Body of pancreas (tissue), 4 donors: ENCODE data around the gene KCNH1. TPM values are rescaled to one million over a fixed set of nuclear protein-coding genes. Genes with fewer than 3 reads are reported as not detected.

Experiments used
- ATAC-seq: fragments of 150-250 bp; one replicate; pipeline ENCODE4 v1.9.1; 2016
- DNase-seq, 4 donors: peaks; one replicate each; pipeline ENCODE4 v3.0.0-alpha.2; 2019
- H3K27ac ChIP-seq, 4 donors: fragments of 200-600 bp; sonication (generic); 1 replicate in 3 of 4; 2 replicates in 1 of 4; pipeline versions ENCODE4 v1.5.1 to v1.6.1; 2016 to 2019; ENCODE audit warnings: mild to moderate bottlenecking in 1 of 4, mixed read lengths in 1 of 4, moderate library complexity in 1 of 4
- H3K27me3 ChIP-seq, 2 donors: fragments of 200-600 bp; sonication (generic); one replicate each; pipeline ENCODE4 v1.6.0; 2016; ENCODE audit warnings: mild to moderate bottlenecking in 1 of 2
- H3K36me3 ChIP-seq, 2 donors: fragments of 200-600 bp; sonication (generic); replicated peaks in 1 of 2; 2 replicates each; pipeline ENCODE4 v1.5.1; 2016; ENCODE audit warnings: low read depth in 2 of 2; ENCODE audit not compliant: insufficient read depth in 1 of 2
- H3K4me1 ChIP-seq: fragments of 200-600 bp; sonication (generic); one replicate; pipeline ENCODE4 v1.6.0; 2016
- H3K4me3 ChIP-seq, 2 donors: fragments of 200-600 bp; sonication (generic); 1 replicate in 1 of 2; 2 replicates in 1 of 2; pipeline ENCODE4 v1.5.1; 2016 to 2019
- H3K9me3 ChIP-seq, 3 donors: fragments of 200-600 bp; sonication (generic); 1 replicate in 2 of 3; 2 replicates in 1 of 3; pipeline ENCODE4 v1.5.1; 2016
- POLR2A ChIP-seq, 3 donors: fragments of 450-650 bp; IDR thresholded peaks; one replicate each; pipeline ENCODE4 v1.6.1; 2016; ENCODE audit warnings: antibody characterized with exemption in 3 of 3, mild to moderate bottlenecking in 2 of 3
- WGBS, 2 donors: methylation state at CpG; one replicate each; pipeline ENCODE4 v1.1.5; 2017; 5-methylcytosine and 5-hydroxymethylcytosine counted together
- intact Hi-C: fragments of 100-400 bp; cut with DNase I; formaldehyde crosslinking; loops from one replicate; pipeline ENCODE4 v1.15.1; 2023
- total RNA-seq, 2 donors: library from RNA; depleted of rRNA; stranded (reverse); fragments of >200 nt; gene quantifications; one replicate each; pipeline ENCODE4 v1.1.0, GENCODE V29; 2016
- TF ChIP-seq, protein P1 (sequence below), 7 experiments: fragments of 450-650 bp in 4 of 7; fragments of 200-600 bp in 3 of 7; sonication (generic) in 3 of 7; IDR thresholded peaks; one replicate each; pipeline ENCODE4 v1.5.1; 2016 to 2019; ENCODE audit warnings: antibody characterized with exemption in 7 of 7

The KCNH1 gene
- total RNA-seq, 2 donors from 2014 or later, result 0.52 TPM; not detected in 1

DNA sequence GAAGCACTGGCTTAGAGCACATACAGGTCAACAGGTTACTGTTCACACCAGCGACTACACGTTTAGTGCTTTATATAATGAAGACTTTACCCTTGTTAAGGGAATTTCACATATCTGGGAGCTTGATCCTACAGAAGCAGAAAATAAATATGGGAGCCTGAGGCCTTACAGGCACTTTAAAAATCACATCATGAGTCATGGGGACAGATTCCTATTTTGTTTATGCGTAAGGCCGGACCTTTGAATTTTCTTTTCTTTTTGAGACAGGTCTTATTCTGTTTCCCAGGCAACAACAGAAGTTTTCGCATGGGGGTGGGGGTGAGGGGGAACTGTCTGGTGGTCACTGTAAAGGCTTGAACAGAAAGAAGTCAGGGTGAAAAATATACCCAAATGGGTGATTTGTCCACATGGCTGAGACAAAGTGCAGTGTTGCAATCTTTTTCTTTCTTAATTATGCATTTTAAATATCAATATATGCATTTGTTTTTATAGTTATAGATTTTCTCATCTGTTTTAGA, 276.7 kb downstream of the KCNH1 start:
- intact Hi-C loops, result no loop called here
- ATAC-seq (no peak), DNase-seq (no peak)
- WGBS, 2 donors, result 74 to 87% methylated on average over 5 of the region's 5 CpGs
- H3K4me3 ChIP-seq, result no peak overlapping the region
- no peaks in the 10 kb centered on the region for H3K36me3 ChIP-seq
- H3K27ac ChIP-seq, result no peak overlapping the region
- no peaks in the 10 kb centered on the region for H3K4me1 ChIP-seq
- no peaks in the 10 kb centered on the region for H3K9me3 ChIP-seq
- no peak for TF ChIP-seq POLR2A (IDR thresholded peaks at IDR 0.05)
- TF ChIP-seq, protein P1, sequence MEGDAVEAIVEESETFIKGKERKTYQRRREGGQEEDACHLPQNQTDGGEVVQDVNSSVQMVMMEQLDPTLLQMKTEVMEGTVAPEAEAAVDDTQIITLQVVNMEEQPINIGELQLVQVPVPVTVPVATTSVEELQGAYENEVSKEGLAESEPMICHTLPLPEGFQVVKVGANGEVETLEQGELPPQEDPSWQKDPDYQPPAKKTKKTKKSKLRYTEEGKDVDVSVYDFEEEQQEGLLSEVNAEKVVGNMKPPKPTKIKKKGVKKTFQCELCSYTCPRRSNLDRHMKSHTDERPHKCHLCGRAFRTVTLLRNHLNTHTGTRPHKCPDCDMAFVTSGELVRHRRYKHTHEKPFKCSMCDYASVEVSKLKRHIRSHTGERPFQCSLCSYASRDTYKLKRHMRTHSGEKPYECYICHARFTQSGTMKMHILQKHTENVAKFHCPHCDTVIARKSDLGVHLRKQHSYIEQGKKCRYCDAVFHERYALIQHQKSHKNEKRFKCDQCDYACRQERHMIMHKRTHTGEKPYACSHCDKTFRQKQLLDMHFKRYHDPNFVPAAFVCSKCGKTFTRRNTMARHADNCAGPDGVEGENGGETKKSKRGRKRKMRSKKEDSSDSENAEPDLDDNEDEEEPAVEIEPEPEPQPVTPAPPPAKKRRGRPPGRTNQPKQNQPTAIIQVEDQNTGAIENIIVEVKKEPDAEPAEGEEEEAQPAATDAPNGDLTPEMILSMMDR (IDR thresholded peaks at IDR 0.05), result no peak
- no peaks in the 10 kb centered on the region for H3K27me3 ChIP-seq

DNA sequence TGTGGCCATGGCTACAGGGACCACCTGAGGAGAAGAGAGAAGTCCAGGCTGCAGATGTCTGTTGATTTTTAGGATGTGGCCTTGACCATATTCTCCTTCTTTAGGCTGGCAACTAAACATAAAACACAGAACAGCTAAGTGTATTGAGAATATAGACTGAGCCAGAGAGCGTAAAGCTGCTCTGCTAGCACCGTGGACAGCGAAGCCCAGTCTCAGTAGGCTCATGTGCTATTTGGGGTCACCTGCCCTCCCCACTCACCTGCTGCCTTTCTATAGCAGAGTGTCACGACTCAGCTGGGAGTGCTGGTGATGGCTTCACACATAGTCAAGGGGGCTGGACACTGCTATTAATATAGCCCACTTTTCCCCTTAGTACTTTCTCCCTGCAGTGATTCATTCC, 278.5 kb downstream of the KCNH1 start:
- Histone ChIP-seq H3K9me3 (no peaks in the 10 kb centered on the region), H3K4me1 (no peaks in the 10 kb centered on the region), H3K4me3 (no peak overlapping the region), H3K27me3 (no peaks in the 10 kb centered on the region), H3K36me3 (no peaks in the 10 kb centered on the region), H3K27ac (no peak overlapping the region)
- intact Hi-C loops, result no loop called here
- ATAC-seq (no peak), DNase-seq (no peak)
- 31 to 33% methylated on average over 4 of the region's 4 CpGs for WGBS, 2 donors
- no peak for TF ChIP-seq POLR2A (IDR thresholded peaks at IDR 0.05)
- TF ChIP-seq, protein P1 (IDR thresholded peaks at IDR 0.05), result no peak

DNA sequence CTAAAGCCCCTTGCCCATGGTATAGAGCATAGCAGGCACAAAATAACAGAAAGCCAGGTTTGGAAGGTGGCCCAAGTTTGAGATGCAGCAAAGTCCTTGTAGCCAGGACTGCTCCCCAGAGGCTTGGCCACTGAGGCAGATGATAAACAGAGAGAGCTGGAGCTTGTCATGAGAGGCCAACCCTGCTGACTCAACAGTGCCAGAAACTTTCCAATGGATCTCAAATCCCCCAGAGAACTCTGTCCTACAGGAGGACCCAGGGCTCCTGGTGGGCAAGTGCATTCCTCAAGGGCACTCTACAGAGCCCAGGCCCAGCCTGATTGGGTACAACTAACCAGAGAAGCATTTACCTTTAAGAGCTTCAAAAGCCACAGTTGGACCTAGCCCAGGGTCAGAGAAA, 280.7 kb downstream of the KCNH1 start:
- Histone ChIP-seq H3K36me3 (no peaks in the 10 kb centered on the region), H3K27me3 (no peaks in the 10 kb centered on the region), H3K27ac (no peak overlapping the region), H3K4me3 (no peak overlapping the region), H3K9me3 (no peaks in the 10 kb centered on the region), H3K4me1 (no peaks in the 10 kb centered on the region)
- ATAC-seq, result no peak
- DNase-seq, result no peak
- TF ChIP-seq, protein P1 (IDR thresholded peaks at IDR 0.05), result no peak
- no peak for TF ChIP-seq POLR2A (IDR thresholded peaks at IDR 0.05)
- intact Hi-C loops, result no loop called here

DNA sequence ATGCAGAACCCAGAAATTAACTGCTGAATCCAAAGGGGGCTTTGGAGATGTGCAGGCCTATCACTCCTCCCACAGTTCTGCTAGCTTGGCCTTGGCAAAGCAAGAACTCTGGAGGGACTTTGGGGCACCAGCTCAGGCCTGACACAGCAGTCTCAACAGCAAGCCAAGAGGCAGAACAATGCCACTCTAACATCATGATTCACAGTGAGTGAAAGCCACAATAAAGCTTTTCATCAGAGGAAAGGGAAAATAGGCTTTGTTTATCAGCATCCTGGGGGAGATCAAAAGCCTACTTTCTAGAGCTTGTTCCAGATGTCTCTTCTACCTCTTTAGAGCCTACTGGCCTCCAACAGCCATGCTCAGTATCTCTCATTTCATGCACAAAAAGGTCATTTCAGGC, 283.4 kb downstream of the KCNH1 start:
- Histone ChIP-seq H3K4me3 (no peak overlapping the region), H3K27me3 (no peaks in the 10 kb centered on the region), H3K36me3 (no peaks in the 10 kb centered on the region), H3K27ac (no peak overlapping the region), H3K4me1 (no peaks in the 10 kb centered on the region), H3K9me3 (no peaks in the 10 kb centered on the region)
- intact Hi-C loops, result no loop called here
- no peak for TF ChIP-seq POLR2A (IDR thresholded peaks at IDR 0.05)
- TF ChIP-seq, protein P1 (IDR thresholded peaks at IDR 0.05), result no peak
- ATAC-seq (no peak), DNase-seq (no peak)

DNA sequence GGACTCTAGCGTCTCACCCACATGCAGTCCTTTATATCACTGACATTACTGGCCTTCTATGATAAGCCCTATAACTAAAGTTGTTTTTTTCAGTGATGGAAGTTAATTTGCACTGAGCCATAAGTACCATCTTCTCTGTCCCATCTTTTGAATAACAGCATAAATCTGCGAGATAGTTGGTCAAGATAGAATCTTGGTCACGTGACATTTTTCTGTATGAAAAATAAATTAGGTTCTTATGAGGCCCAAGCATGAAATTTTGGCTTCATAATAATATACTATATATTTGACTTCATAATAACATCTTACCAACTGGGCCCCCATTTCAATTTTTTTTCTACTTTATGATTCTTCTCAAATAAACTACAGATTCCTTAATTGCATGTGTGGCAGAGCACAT, 285.5 kb downstream of the KCNH1 start:
- Histone ChIP-seq H3K4me1 (no peaks in the 10 kb centered on the region), H3K27ac (no peak overlapping the region), H3K36me3 (no peaks in the 10 kb centered on the region), H3K4me3 (no peak overlapping the region), H3K27me3 (no peaks in the 10 kb centered on the region), H3K9me3 (no peaks in the 10 kb centered on the region)
- 79 to 80% methylated on average over 3 of the region's 3 CpGs for WGBS, 2 donors
- no peak for DNase-seq
- ATAC-seq, result no peak
- TF ChIP-seq, protein P1 (IDR thresholded peaks at IDR 0.05), result no peak
- no peak for TF ChIP-seq POLR2A (IDR thresholded peaks at IDR 0.05)
- intact Hi-C loops, result no loop called here
